ENCODE measurements around the gene NEDD1.

The NEDD1 gene

DNA sequence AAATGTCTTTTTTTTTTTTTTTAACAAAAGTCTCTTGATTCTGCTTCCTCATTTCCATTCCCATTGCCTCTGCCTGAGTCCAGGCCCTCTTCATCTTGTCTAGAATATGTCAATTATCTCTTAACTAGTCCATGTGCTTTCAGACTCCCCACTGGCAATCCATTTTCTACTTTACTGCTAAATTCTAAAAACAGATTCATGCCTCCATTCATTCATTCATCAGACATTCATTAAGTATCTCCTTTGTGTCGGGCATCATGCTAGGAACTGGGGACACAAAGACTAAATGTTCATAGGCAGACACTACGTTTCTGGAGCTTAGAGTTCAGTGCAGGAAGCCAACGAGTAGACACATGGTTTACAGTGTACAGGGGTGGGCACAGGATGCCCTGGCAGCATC, 9.6 kb upstream of the NEDD1 start:
- FAIRE-seq (no peak), DNase-seq (ENCODE audit: low spot score) (no peak)

DNA sequence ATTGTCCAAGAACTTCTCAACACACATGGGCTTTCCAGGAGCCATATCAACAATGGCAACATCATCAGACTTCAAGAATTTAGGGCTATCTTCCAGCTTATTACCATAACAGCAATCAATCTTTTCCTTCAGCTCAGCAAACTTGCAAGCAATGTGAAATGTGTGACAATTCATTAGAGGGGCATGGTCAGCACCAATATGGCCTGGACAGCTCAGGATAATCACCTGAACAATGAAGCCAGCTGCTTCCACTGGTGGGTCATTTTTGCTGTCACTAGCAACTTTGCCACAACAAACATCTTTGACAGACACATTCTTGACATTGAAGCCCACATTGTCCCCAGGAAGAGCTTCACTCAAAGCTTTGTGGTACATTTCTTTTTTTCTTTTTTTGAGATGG, 5.9 kb upstream of the NEDD1 start:
- no peak for FAIRE-seq
- DNase-seq (ENCODE audit: low spot score), result no peak

- DNase-seq (ENCODE audit: low spot score) (no peak), FAIRE-seq (no peak)
These were observed 5.0 kb upstream of the NEDD1 start for GRCh38 chr12:96902076-96902475.

GRCh38 chr12:96906498-96906848, 584 bp upstream of the NEDD1 start:
- FAIRE-seq, result no peak
- DNase-seq (ENCODE audit: low spot score), result no peak

GRCh38 chr12:96907671-96908422, 790 bp downstream of the NEDD1 start:
- DNase-seq (ENCODE audit: low spot score), result no peak
- FAIRE-seq, result no peak

DNA sequence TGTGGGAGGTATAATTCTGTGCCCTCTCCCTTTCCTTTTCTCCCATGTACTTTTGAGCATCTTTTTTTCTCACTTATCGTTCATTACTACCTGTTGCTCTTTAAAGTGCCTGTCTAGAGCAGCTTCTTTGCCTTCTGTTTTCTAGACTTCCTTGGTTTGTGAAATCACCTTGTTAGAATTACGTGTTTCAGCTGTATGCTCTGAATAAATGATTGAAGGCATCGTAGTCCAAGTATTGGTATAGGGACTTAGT, 1.3 kb downstream of the NEDD1 start:
- DNase-seq (ENCODE audit: low spot score) (no peak), FAIRE-seq (no peak)

DNA sequence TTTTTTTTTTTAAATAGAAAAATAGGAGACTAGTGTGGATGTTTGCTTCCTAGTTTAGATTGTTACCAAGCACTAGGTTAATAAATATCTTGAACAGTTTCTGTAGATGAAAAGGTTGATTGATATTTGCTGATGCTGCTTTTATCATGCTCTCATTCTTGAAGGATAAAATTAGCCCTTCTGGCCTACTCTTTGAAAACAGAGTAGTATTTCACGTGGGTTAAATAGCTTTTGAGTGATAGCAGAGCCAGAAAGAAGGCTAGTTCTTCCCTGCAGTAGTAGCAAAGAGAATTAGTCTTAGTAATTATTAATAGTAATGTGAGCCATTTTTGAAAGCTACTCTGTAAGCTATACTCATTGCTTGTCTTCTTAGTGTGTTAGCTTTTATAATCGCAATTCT, 5.2 kb downstream of the NEDD1 start:
- no peak for DNase-seq (ENCODE audit: low spot score)
- no peak for FAIRE-seq

- FAIRE-seq, result no peak
These were observed 5.9 kb downstream of the NEDD1 start for GRCh38 chr12:96912943-96913342.

GRCh38 chr12:96919510-96920210, 12.6 kb downstream of the NEDD1 start:
- no peak for DNase-seq (ENCODE audit: low spot score)
- no peak for FAIRE-seq

More at GRCh38 chr12:96912943-96913342, 5.9 kb downstream of the NEDD1 start:
- no peak for DNase-seq (ENCODE audit: low spot score)

GRCh38 chr12:96948782-96949181, 41.7 kb downstream of the NEDD1 start:
- FAIRE-seq, result no peak

DNA sequence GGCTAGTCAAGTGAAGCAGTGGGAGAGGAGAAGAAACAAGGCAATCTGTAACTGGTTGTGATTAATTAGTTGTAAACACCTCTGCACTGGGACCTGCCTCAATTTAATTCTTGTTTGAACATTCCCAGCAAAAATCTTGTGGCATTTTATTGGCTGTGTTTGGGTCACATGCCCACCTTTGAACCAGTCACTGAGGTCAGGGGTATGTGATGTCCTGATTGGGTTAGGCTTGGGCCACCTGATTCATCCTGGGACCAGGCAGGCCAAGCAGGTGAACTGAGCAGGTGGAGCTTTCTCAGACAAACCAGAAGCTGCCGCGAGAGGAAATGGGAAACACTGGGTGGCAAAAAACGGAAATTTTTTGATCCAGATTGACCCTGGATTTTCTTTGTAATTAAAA, 72.5 kb downstream of the NEDD1 start:
- FAIRE-seq, result no peak

More at GRCh38 chr12:96948782-96949181, 41.7 kb downstream of the NEDD1 start:
- DNase-seq (ENCODE audit: low spot score), result no peak

GRCh38 chr12:96980991-96981414, 73.9 kb downstream of the NEDD1 start:
- no peak for FAIRE-seq

More for the DNA sequence above, 72.5 kb downstream of the NEDD1 start:
- no peak for DNase-seq (ENCODE audit: low spot score)

DNA sequence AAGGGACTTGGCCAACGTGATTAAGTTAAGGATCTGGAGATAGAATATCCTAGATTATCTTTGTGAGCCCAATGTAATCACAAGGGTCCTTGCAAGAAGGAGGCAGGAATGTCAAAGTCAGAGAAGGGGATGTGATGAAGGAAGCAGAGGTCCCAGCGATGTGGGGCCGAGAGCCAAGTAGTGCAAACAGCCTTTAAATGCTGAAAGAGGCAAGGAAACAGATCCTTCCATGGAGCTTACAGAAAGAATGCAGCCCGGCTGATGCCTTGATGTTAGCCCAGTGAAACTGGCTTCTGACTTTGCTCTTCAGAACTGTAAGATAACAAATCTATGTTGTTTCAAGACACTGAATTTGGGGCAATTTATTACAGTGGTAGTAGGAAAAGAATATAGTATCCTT, 74.9 kb downstream of the NEDD1 start:
- DNase-seq (ENCODE audit: low spot score) (no peak), FAIRE-seq (no peak)

More at GRCh38 chr12:96980991-96981414, 73.9 kb downstream of the NEDD1 start:
- DNase-seq (ENCODE audit: low spot score), result peak; percentile 35

DNA sequence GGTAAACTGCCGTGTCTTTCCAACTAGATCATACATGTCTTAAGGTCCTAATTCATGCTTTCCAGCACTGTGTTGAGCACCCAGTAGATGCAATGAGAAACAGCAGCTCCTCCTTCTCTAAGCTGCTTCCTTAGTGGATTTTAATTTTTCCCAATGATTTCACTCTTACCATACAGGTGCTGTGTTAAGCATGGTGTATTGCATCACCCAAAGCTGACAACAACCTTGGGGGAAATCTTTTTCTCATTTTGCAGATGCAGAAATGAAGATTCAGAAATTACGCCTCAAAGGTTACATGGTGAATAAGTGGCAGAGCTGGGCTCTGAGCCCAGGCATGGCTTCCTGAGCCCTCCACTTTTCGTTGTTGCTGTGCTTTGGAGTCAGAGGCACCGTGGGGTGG, 75.6 kb downstream of the NEDD1 start:
- DNase-seq (ENCODE audit: low spot score), result no peak
- FAIRE-seq, result no peak

DNA sequence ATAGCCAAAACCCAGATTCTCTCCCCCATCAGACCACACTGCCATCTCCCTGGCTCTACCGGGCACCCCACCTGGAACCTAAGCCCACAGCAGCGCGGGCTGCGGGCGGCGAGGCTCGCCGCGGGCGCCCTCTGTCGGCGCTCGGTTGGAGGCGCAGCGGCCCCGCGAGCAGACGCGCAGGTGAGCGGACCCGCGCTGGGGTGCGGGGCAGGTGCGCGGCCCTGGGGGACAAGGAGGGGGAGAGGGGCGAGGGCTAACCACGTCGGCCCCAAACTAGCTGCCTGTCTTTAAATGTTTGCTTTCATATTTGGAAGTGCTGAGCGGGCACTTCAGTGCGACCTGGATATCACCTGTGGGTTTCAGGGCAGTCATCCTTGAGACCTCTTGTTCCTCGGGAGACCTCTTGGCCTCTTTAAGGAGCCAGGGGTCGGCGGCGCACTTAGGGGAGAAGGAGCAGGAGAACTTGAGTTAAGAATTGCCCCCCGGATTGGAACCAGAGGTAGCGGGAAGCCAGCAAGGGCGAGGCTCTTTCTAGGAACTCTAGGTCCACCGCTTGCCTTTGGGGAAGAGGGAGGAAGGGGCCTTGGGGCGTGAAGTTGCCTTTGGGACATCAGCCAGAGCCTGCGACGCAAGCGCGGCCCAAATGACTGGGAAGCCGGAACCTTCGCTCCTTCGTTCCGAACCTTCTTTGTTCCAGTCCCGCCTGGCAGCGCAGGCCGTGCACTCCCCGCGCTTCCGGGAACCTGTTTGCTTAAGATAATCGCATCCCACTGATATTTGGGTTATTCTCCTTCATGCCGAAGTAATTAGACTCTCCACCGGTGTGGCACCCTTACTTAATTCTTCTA, 78.7 kb downstream of the NEDD1 start:
- DNase-seq (ENCODE audit: low spot score) (no peak), FAIRE-seq (no peak)

DNA sequence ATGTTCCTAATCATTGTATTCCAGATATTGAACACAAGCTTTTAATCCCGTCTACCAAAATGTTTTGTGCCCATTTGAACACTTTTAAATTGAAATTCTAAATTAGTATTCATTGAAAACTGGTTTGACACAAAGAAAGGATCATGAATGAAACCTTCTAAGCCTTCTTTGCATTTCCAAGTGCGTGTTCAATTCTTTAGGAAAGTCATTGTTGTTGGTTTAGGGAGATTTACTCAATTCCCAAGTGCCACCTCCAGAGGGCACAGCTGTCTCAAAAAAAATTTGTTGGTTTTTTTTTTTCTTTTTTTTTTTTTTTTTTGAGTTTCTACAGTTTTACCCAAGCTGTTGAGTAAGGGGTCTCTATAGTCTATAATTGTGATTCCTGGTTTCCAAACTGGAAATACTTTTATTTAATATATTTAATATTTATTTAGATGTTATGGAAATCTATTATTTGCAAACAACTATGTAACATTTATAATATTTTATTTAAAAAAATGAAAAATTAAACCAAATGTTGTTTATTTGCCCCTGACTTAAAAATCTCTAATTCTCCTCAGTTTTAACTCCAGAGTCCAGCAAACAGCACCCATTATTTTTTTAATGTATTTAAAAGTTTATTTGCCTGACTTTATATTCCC, 79.9 kb downstream of the NEDD1 start:
- DNase-seq (ENCODE audit: low spot score), result no peak
- peak; percentile 62 for FAIRE-seq

DNA sequence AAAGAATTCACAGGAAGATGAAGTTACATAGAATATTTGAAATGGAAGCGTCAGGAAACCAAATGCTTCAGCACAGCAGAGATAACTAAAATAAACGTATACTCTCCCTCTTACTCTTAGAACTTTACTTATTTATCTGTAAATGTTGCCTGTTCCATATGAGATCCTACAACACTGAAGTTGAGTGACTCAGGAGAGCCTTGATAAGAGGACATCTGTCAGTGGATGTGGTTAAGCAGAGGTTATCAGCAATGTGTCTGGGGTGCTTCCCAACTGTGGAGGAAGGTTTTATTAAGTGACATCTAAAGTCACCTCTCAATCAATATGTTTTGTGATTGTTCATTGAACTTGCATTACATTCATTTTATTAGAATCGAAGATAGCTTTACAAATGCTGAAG, 81.9 kb downstream of the NEDD1 start:
- no peak for FAIRE-seq
- DNase-seq (ENCODE audit: low spot score), result no peak

DNA sequence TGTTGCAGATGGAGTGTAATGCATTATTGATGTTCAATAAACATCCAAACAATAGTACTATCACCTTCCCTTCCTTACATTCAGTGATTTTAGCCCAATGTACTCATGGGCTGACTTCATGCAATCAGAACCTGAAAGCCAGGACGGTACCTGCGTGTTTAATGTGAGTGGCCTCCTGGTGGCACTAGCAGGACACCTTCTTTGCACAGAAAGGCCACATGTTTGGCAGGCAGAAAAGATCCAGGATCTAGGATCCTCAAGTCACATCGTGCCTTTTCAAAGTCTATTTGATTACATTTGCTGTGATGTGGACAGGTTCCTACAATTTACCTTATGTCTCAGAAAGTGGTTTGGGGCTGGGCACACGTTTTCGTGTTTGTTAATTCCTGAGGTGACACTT, 82.9 kb downstream of the NEDD1 start:
- no peak for DNase-seq (ENCODE audit: low spot score)
- no peak for FAIRE-seq

- DNase-seq (ENCODE audit: low spot score) (no peak), FAIRE-seq (no peak)
These were observed 87.8 kb downstream of the NEDD1 start for GRCh38 chr12:96994900-96995299.

DNA sequence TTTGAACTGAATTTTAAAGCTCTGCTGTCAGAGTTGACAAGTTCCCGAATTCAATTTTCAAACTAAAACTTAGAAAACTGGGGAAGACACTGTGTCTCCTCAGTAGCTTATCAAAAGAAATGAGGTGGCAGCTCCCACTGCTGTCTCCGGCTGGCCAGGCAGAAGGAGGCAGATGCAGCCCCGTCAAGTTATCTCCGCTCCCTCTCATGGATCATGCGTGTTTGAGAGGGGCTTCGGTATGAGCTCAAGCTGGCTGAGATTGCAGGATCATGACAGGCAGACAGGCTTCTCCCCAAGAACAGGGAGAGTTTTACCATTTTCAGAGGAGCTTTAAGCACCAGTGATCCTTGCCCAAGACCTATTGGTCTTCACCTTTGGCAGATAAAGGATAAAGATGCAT, 88.8 kb downstream of the NEDD1 start:
- no peak for FAIRE-seq
- DNase-seq (ENCODE audit: low spot score), result no peak

GRCh38 chr12:96997797-96998484, 90.9 kb downstream of the NEDD1 start:
- DNase-seq (ENCODE audit: low spot score) (no peak), FAIRE-seq (no peak)

Measured in RCC 7860 (cell line).